OCI-LY3 (cell line): Measurements from ENCODE around the gene CXCL1.

Source experiments
- EZH2phosphoT487 ChIP-seq: fragments of 200-600 bp; shearing (Covaris generic); IDR thresholded peaks from 2 replicates; pipeline ENCODE4 v1.6.1; 2018; ENCODE audit warnings: antibody characterized with exemption, mixed run types, low read depth
- TF ChIP-seq, protein P1 (sequence below): fragments of 200-600, 300-600 bp; sonication (generic); IDR thresholded peaks from 2 replicates; pipeline ENCODE4 v1.5.1; 2014; ENCODE audit warnings: antibody characterized with exemption, low read length, low read depth

DNA sequence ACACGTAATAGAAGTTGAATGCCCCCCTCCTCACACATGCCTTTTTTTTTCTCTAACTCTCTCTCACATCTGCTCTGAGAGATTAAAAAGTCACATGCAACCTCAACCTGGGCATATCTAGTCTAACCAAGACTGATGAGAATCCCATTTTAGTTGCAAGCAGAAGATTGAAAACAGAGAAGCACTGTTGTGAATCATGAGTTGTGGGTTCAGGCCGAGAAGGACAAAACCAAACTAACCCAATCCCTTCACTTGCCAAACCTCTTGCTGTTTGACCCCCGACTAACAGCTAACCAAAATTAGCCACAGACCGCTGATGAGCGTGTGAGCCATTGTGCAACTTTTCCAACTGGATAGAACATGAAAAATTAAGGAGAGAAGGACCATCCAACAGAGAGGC lies 31.8 kb downstream of the CXCL1 start:
- TF ChIP-seq, protein P1, sequence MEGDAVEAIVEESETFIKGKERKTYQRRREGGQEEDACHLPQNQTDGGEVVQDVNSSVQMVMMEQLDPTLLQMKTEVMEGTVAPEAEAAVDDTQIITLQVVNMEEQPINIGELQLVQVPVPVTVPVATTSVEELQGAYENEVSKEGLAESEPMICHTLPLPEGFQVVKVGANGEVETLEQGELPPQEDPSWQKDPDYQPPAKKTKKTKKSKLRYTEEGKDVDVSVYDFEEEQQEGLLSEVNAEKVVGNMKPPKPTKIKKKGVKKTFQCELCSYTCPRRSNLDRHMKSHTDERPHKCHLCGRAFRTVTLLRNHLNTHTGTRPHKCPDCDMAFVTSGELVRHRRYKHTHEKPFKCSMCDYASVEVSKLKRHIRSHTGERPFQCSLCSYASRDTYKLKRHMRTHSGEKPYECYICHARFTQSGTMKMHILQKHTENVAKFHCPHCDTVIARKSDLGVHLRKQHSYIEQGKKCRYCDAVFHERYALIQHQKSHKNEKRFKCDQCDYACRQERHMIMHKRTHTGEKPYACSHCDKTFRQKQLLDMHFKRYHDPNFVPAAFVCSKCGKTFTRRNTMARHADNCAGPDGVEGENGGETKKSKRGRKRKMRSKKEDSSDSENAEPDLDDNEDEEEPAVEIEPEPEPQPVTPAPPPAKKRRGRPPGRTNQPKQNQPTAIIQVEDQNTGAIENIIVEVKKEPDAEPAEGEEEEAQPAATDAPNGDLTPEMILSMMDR, result no peak
- TF ChIP-seq EZH2phosphoT487, result no peak
